ENCODE data around the gene CSDE1.

Gene CSDE1

GRCh38 chr1:114671011-114671938 lies 86.5 kb downstream of the CSDE1 start:
- peak; percentile 7 for DNase-seq
- in situ Hi-C loops (cut with HindIII; ENCODE audit: low pct_ligation_motif_present, low pct_unique_long_range_greater_than_20kb, low sequenced_read_pairs), result no loop called here

- in situ Hi-C loops (cut with HindIII; ENCODE audit: low pct_ligation_motif_present, low pct_unique_long_range_greater_than_20kb, low sequenced_read_pairs), result no loop called here
- peak; percentile 81 for DNase-seq
Observed at GRCh38 chr1:114670083-114671010, 87.4 kb downstream of the CSDE1 start.

- no peak for DNase-seq
- in situ Hi-C loops (cut with HindIII; ENCODE audit: low pct_ligation_motif_present, low pct_unique_long_range_greater_than_20kb, low sequenced_read_pairs), result no loop called here
Observed at GRCh38 chr1:114669562-114670082, 88.2 kb downstream of the CSDE1 start, which contains the start of gene DENND2C. Gene DENND2C, minus strand, starts transcription at chr1:114670049. Its CDS starts 44,065 bp downstream, at chr1:114625984.

- DNase-seq, result no peak
- in situ Hi-C loops (cut with HindIII; ENCODE audit: low pct_ligation_motif_present, low pct_unique_long_range_greater_than_20kb, low sequenced_read_pairs), result no loop called here
Observed at GRCh38 chr1:114668784-114669561, 88.8 kb downstream of the CSDE1 start.

- in situ Hi-C loops (cut with HindIII; ENCODE audit: low pct_ligation_motif_present, low pct_unique_long_range_greater_than_20kb, low sequenced_read_pairs), result no loop called here
- DNase-seq, result no peak
Observed at GRCh38 chr1:114668373-114668772, 89.4 kb downstream of the CSDE1 start.

GRCh38 chr1:114666954-114667353 lies 90.8 kb downstream of the CSDE1 start:
- no peak for DNase-seq
- in situ Hi-C loops (cut with HindIII; ENCODE audit: low pct_ligation_motif_present, low pct_unique_long_range_greater_than_20kb, low sequenced_read_pairs), result no loop called here
